HG03460 (cell line): ENCODE results near the gene TMEM72.
A peak's percentile ranks its signal among the peaks of the same experiment; 100 is the strongest.

Experiments
- ATAC-seq: cut with Tn5 transposase; IDR thresholded peaks from one replicate; pipeline ENCODE4 v1.9.1; 2021; ENCODE audit not compliant: unreplicated experiment

Gene TMEM72

GRCh38 chr10:44932517-44933450, 21.6 kb downstream of the TMEM72 start:
- ATAC-seq: peak; percentile 97

GRCh38 chr10:44933451-44934321, 22.5 kb downstream of the TMEM72 start:
- no peak for ATAC-seq

- ATAC-seq: no peak
Measured at GRCh38 chr10:44934416-44935200, 23.5 kb downstream of the TMEM72 start.

GRCh38 chr10:44935201-44935965, 24.2 kb downstream of the TMEM72 start:
- no peak for ATAC-seq

- ATAC-seq: no peak
Measured at GRCh38 chr10:44935966-44936295, 24.8 kb downstream of the TMEM72 start.

- no peak for ATAC-seq
Measured at GRCh38 chr10:44936314-44936975, 25.3 kb downstream of the TMEM72 start.

GRCh38 chr10:44937196-44938005, 26.3 kb downstream of the TMEM72 start:
- ATAC-seq: no peak

- no peak for ATAC-seq
Measured at GRCh38 chr10:44938956-44939355, 27.8 kb downstream of the TMEM72 start.

- ATAC-seq: no peak
Measured at GRCh38 chr10:44939691-44940401, 28.7 kb downstream of the TMEM72 start.

- no peak for ATAC-seq
Measured at GRCh38 chr10:44944354-44944753, 33.2 kb downstream of the TMEM72 start.

GRCh38 chr10:44946205-44946604, 35.1 kb downstream of the TMEM72 start:
- ATAC-seq: no peak

GRCh38 chr10:44947371-44948152, 36.4 kb downstream of the TMEM72 start:
- peak; percentile 55 for ATAC-seq

GRCh38 chr10:44948642-44949041, 37.5 kb downstream of the TMEM72 start:
- ATAC-seq: no peak

GRCh38 chr10:44949127-44949802, 38.1 kb downstream of the TMEM72 start:
- ATAC-seq: no peak

- no peak for ATAC-seq
Measured at GRCh38 chr10:44949915-44950314, 38.8 kb downstream of the TMEM72 start.

GRCh38 chr10:44950326-44951225, 39.4 kb downstream of the TMEM72 start:
- peak; percentile 45 for ATAC-seq
